Gastroesophageal sphincter (tissue), 4 donors: Measurements from ENCODE around the gene RNF187. TPM values are rescaled to one million over a fixed set of nuclear protein-coding genes. Genes with fewer than 3 reads are reported as not detected.

ENCODE experiments used
- ATAC-seq: fragments of 150-250 bp; one replicate; pipeline ENCODE4 v1.9.1; 2016; ENCODE audit warnings: mild to moderate bottlenecking, moderate library complexity
- H3K27ac ChIP-seq, 4 donors: fragments of 200-600 bp; sonication (generic) in 3 of 4; 1 replicate in 3 of 4; 2 replicates in 1 of 4; pipeline ENCODE4 v1.5.1; 2016 to 2019
- H3K27me3 ChIP-seq: fragments of 200-600 bp; sonication (generic); one replicate; pipeline ENCODE4 v1.5.1; 2019
- H3K36me3 ChIP-seq, 2 donors: fragments of 200-600 bp; sonication (generic); one replicate each; pipeline ENCODE4 v1.5.1; 2019; ENCODE audit warnings: control low read depth in 1 of 2
- H3K4me1 ChIP-seq, 3 donors: fragments of 200-600 bp; sonication (generic); 1 replicate in 2 of 3; 2 replicates in 1 of 3; pipeline ENCODE4 v1.5.1; 2016 to 2019; ENCODE audit warnings: control low read depth in 2 of 3
- H3K4me3 ChIP-seq, 2 donors: fragments of 200-600 bp; sonication (generic); one replicate each; pipeline ENCODE4 v1.5.1; 2019; ENCODE audit warnings: mild to moderate bottlenecking in 1 of 2, moderate library complexity in 1 of 2
- H3K9me3 ChIP-seq, 3 donors: fragments of 200-600 bp; sonication (generic); one replicate each; pipeline ENCODE4 v1.5.1; 2017 to 2019; ENCODE audit warnings: control low read depth in 2 of 3
- EP300 ChIP-seq: sonication (generic); formaldehyde crosslinking; IDR thresholded peaks from one replicate; pipeline ENCODE4 v1.6.1; 2017; ENCODE audit warnings: antibody characterized with exemption, mild to moderate bottlenecking
- POLR2A ChIP-seq, 2 donors: fragments of 450-650 bp; IDR thresholded peaks; one replicate each; pipeline ENCODE4 v1.6.1; 2017; ENCODE audit warnings: antibody characterized with exemption in 2 of 2, mild to moderate bottlenecking in 2 of 2, moderate library complexity in 1 of 2
- POLR2AphosphoS5 ChIP-seq: sonication (generic); formaldehyde crosslinking; IDR thresholded peaks from one replicate; pipeline ENCODE4 v1.6.1; 2017; ENCODE audit warnings: antibody characterized with exemption
- WGBS, 2 donors: methylation state at CpG; one replicate each; pipeline ENCODE4 v1.1.5; 2018; ENCODE audit warnings: low coverage in 1 of 2; 5-methylcytosine and 5-hydroxymethylcytosine counted together
- total RNA-seq, 4 donors: library from RNA; depleted of rRNA; stranded (reverse); fragments of >200 nt; gene quantifications; one replicate each; pipeline ENCODE4 v1.1.0, GENCODE V29; 2016
- TF ChIP-seq, protein P1 (sequence below), 4 experiments: fragments of 200-600 bp in 2 of 4; fragments of 450-650 bp in 2 of 4; sonication (generic) in 1 of 4; IDR thresholded peaks; one replicate each; pipeline ENCODE4 v1.5.1; 2017 to 2019; ENCODE audit warnings: antibody characterized with exemption in 4 of 4, mild to moderate bottlenecking in 2 of 4, moderate library complexity in 2 of 4

Gene RNF187
- total RNA-seq, 4 donors from 2014 or later = 33.9 to 80.6 (median 52.4) TPM

DNA sequence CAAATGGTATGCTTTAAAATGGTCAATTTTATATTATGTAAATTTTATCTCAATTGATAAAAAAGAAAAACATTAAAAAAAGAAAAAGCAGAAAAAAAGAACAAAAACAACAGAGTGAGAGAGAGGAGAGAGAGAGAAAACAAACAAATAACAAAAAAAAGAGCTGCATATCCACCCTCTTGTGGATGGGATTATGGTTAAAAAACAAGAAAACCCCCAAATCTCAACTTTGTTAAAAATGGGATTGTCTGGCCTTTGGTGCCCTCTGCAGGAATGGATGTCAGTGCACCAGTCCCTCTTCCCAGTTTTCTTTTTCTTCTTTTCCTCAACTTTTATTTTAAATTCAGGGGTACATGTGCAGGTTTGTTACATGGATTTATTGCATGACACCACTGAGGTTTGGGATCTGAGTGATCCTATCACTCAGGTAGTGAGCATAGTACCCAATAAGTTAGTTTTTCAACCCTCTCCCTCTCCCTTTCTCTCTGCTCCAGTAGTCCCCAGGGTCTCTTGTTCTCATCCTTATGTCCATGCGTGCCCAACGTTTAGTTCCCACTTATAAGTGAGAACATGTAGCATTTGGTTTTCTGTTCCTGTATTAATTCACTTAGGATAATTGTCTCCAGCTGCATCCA lies 28.1 kb downstream of the RNF187 start:
- H3K27me3 ChIP-seq = peaks cover 55% of the 10 kb centered on the region
- TF ChIP-seq EP300 = no peak
- TF ChIP-seq POLR2AphosphoS5 = no peak
- TF ChIP-seq POLR2A (IDR thresholded peaks at IDR 0.05) = no peak
- TF ChIP-seq, protein P1, sequence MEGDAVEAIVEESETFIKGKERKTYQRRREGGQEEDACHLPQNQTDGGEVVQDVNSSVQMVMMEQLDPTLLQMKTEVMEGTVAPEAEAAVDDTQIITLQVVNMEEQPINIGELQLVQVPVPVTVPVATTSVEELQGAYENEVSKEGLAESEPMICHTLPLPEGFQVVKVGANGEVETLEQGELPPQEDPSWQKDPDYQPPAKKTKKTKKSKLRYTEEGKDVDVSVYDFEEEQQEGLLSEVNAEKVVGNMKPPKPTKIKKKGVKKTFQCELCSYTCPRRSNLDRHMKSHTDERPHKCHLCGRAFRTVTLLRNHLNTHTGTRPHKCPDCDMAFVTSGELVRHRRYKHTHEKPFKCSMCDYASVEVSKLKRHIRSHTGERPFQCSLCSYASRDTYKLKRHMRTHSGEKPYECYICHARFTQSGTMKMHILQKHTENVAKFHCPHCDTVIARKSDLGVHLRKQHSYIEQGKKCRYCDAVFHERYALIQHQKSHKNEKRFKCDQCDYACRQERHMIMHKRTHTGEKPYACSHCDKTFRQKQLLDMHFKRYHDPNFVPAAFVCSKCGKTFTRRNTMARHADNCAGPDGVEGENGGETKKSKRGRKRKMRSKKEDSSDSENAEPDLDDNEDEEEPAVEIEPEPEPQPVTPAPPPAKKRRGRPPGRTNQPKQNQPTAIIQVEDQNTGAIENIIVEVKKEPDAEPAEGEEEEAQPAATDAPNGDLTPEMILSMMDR (IDR thresholded peaks at IDR 0.05) = peak in 3 of 4 experiments; percentile 48 to 64 (median 58)
- no peaks in the 10 kb centered on the region for H3K9me3 ChIP-seq
- H3K4me1 ChIP-seq = no peaks in the 10 kb centered on the region
- no peaks in the 10 kb centered on the region for H3K36me3 ChIP-seq
- no peak for ATAC-seq
- H3K4me3 ChIP-seq = no peak overlapping the region
- 30 to 38% methylated on average over 2 of the region's 2 CpGs for WGBS, 2 donors
- no peak overlapping the region for H3K27ac ChIP-seq

DNA sequence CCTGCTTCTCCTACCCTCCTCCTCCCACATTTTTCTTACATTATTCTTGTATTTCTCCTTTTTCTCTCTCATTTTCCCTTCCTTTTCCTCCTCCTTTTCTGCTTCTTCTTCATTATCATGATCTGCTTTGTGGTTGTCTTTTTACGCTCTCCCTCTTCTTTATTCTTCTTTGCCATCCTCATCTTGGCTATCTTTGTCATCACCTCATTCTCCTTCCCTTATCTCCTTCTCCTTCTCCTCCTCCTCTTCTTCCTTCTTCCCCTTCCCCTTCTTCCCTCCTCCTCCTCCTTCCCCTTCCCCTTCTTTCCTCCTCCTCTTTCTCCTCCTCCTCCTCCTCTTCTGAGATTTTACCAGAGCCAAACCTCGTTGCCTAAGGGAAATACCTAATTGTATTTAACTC lies 30.5 kb downstream of the RNF187 start:
- Histone ChIP-seq H3K27ac (no peak overlapping the region), H3K9me3 (no peaks in the 10 kb centered on the region), H3K4me3 (no peak overlapping the region), H3K4me1 (no peaks in the 10 kb centered on the region), H3K36me3 (no peaks in the 10 kb centered on the region), H3K27me3 (peaks cover 46% of the 10 kb centered on the region)
- TF ChIP-seq POLR2AphosphoS5 = no peak
- TF ChIP-seq POLR2A (IDR thresholded peaks at IDR 0.05) = no peak
- TF ChIP-seq, protein P1 (IDR thresholded peaks at IDR 0.05) = no peak
- TF ChIP-seq EP300 = no peak
- no peak for ATAC-seq
- WGBS, 2 donors = 0 to 44% methylated on average over 1 to 2 of the region's 2 CpGs

DNA sequence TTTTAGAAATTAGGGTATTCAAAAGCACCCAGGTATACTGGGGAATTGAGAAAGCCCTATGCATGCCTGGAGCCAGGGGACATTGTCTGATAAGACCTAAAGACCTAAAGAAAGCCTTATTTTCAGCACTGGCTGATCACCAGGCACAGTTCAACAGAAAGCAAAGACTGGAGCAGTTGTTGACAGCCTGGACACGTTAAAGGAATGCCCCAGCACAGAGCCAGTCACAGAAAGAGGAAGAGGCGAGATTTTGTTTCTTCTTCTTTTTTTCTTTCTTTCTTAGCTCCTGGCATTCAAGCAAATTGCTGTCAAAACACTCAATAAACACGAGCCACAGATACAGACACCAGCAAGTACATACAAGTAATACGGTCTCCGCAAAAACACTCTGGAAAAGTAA lies 40.4 kb downstream of the RNF187 start:
- no peak for ATAC-seq
- H3K36me3 ChIP-seq = no peaks in the 10 kb centered on the region
- 17 to 40% methylated on average over 2 to 5 of the region's 5 CpGs for WGBS, 2 donors
- H3K9me3 ChIP-seq = no peaks in the 10 kb centered on the region
- H3K27me3 ChIP-seq = peaks cover 56% of the 10 kb centered on the region
- H3K4me3 ChIP-seq = no peak overlapping the region
- TF ChIP-seq POLR2A (IDR thresholded peaks at IDR 0.05) = no peak
- TF ChIP-seq, protein P1 (IDR thresholded peaks at IDR 0.05) = no peak
- TF ChIP-seq EP300 = no peak
- TF ChIP-seq POLR2AphosphoS5 = no peak
- peaks cover 0 to 12% (median 0%) of the 10 kb centered on the region in 3 donors for H3K4me1 ChIP-seq
- H3K27ac ChIP-seq = no peak overlapping the region

DNA sequence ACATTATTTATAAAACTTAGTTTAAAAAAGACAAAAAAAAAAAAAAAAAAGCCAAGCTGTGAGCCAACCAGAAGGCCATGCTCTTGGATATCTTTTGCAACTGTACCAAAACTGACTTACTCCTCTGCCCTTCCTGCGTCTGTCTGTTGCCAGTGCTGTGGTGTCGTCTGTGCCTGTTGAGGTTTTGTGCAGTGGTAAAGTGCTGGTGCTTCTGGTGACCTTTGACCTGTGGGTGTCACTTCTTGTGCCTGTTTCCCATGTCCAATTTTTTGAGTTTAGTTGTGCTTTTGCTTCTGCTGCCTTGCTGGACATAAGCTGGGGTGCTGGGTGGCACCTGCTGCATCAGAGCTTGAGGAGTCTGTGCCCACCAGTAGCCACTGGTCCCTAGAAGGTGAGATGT lies 41.4 kb downstream of the RNF187 start:
- no peaks in the 10 kb centered on the region for H3K36me3 ChIP-seq
- H3K9me3 ChIP-seq = no peaks in the 10 kb centered on the region
- ATAC-seq = no peak
- peaks cover 0 to 12% (median 0%) of the 10 kb centered on the region in 3 donors for H3K4me1 ChIP-seq
- H3K27me3 ChIP-seq = peaks cover 66% of the 10 kb centered on the region
- no peak overlapping the region for H3K4me3 ChIP-seq
- TF ChIP-seq, protein P1 (IDR thresholded peaks at IDR 0.05) = no peak
- TF ChIP-seq POLR2AphosphoS5 (no peak), POLR2A (IDR thresholded peaks at IDR 0.05) (no peak), EP300 (no peak)
- WGBS, 2 donors = 49 to 86% methylated on average over 2 of the region's 2 CpGs
- no peak overlapping the region for H3K27ac ChIP-seq

DNA sequence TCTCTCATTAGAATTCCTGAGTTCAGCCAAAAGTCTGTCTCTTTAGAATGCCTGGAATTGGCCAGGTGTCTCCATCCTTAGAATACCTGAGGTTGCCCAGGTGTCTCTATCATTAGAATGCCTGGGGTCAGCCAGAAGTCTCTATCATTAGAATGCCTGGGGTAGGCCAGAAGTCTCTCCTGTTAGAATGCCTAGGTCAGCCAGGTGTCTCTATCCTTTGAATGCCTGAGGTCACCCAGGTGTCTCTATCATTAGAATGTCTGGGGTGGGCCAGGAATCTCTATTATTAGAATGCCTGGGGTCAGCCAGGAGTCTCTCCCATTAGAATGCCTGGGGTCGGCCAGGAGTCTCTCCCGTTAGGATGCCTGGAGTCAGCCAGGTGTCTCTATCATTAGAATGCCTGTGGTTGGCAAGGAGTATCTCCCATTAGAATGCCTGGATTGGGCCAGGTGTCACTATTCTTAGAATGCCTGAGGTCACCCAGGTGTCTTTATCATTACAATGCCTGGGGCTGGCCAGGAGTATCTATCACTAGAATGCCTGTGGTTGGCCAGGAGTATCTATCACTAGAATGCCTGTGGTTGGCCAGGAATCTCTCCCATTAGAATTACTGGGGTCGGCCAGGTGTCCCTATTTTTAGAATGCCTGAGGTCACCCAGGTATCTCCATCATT lies 43.0 kb downstream of the RNF187 start:
- TF ChIP-seq, protein P1 (IDR thresholded peaks at IDR 0.05) = no peak
- TF ChIP-seq EP300 (no peak), POLR2A (IDR thresholded peaks at IDR 0.05) (no peak), POLR2AphosphoS5 (no peak)
- no peak overlapping the region for H3K27ac ChIP-seq
- peaks cover 0 to 12% (median 0%) of the 10 kb centered on the region in 3 donors for H3K4me1 ChIP-seq
- peaks cover 0 to 3% (median 0%) of the 10 kb centered on the region in 3 donors for H3K9me3 ChIP-seq
- no peaks in the 10 kb centered on the region for H3K36me3 ChIP-seq
- H3K4me3 ChIP-seq = no peak overlapping the region
- 29 to 40% methylated on average over 1 of the region's 3 CpGs for WGBS, 2 donors
- ATAC-seq = no peak
- H3K27me3 ChIP-seq = peaks cover 67% of the 10 kb centered on the region
